ENCODE data around the gene PLOD3. TPM values are rescaled to one million over a fixed set of nuclear protein-coding genes. Genes with fewer than 3 reads are reported as not detected.

PLOD3 gene
- total and polyA plus RNA-seq, 5 donors from 2014 or later, result 13.8 to 35.4 (median 15.0) TPM

- peak within 1 kb of the TSS in 1 of 3 donors; percentile 87 for H3K27ac Mint-ChIP-seq
- DNase-seq, result no peak
These were observed 20.1 kb upstream of the PLOD3 start, which contains the start of gene CLDN15 for GRCh38 chr7:101237206-101238067. Gene CLDN15 (minus strand): TSS chr7:101237802. CDS start chr7:101237581, 221 bp downstream.

DNA sequence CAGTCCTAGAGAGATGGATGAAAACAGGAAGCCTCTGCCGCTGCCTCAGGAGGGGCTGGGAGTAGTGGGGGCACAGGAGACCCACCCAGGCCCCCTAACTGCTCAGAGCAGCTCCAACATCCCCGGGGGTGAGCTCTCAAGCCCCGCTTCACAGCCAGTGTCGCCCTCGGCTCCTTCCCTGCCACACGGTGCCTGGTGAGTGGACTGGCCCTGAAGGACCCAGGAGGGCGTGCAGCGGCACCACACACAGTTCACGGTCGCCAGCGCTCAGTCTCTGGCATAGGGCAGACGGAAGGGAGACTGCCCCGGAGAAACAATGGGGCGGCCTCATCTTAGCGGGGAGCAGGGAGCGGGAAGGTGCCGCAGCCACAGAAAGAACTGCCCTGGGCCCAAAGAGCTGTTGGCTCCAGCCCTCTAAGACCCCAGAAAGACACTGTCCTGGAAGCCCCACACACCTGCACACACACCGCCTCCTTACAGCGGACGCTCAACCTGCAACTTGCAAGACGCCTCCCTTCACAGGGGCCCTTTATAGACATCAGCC, 19.0 kb upstream of the PLOD3 start:
- Mint-ChIP-seq H3K4me3 (no peak overlapping the region), H3K36me3 (peaks cover 6% of the 10 kb centered on the region), H3K27ac (no peak overlapping the region), H3K4me1 (peaks cover 0 to 5% (median 0%) of the 10 kb centered on the region in 4 donors), H3K27me3 (no peaks in the 10 kb centered on the region), H3K9me3 (no peaks in the 10 kb centered on the region)
- Histone ChIP-seq H3K9me3 (ENCODE audit: control insufficient read depth in 2 of 2, low read length in 2 of 2) (no peaks in the 10 kb centered on the region), H3K27me3 (ENCODE audit: control insufficient read depth, insufficient read depth, low read length) (no peaks in the 10 kb centered on the region), H3K4me3 (ENCODE audit: low read depth, low read length) (no peak overlapping the region), H3K4me1 (ENCODE audit: control insufficient read depth, insufficient read depth, low read length, poor library complexity, severe bottlenecking) (no peaks in the 10 kb centered on the region), H3K36me3 (ENCODE audit: control insufficient read depth, insufficient read depth, low read length) (peaks cover 24% of the 10 kb centered on the region), H3K27ac (ENCODE audit: insufficient read depth, low read length, poor library complexity, severe bottlenecking) (no peak overlapping the region)
- ATAC-seq (ENCODE audit: low read depth in 2 of 2) (no peak), DNase-seq (no peak)

More at GRCh38 chr7:101237206-101238067, 20.1 kb upstream of the PLOD3 start, which contains the start of gene CLDN15:
- no peaks in the 10 kb centered on the region for H3K27me3 ChIP-seq (ENCODE audit: control insufficient read depth, insufficient read depth, low read length)
- no peak for ATAC-seq (ENCODE audit: low read depth in 2 of 2)
- no peaks in the 10 kb centered on the region for H3K27me3 Mint-ChIP-seq
- peaks cover 20% of the 10 kb centered on the region for H3K36me3 ChIP-seq (ENCODE audit: control insufficient read depth, insufficient read depth, low read length)
- no peak within 1 kb of the TSS for H3K27ac ChIP-seq (ENCODE audit: insufficient read depth, low read length, poor library complexity, severe bottlenecking)
- H3K9me3 ChIP-seq (ENCODE audit: control insufficient read depth in 2 of 2, low read length in 2 of 2), result no peaks in the 10 kb centered on the region
- H3K4me1 ChIP-seq (ENCODE audit: control insufficient read depth, insufficient read depth, low read length, poor library complexity, severe bottlenecking), result no peaks in the 10 kb centered on the region
- no peaks in the 10 kb centered on the region for H3K9me3 Mint-ChIP-seq
- H3K4me1 Mint-ChIP-seq, result peaks cover 0 to 7% (median 0%) of the 10 kb centered on the region in 4 donors
- H3K36me3 Mint-ChIP-seq, result peaks cover 6% of the 10 kb centered on the region
- peak within 1 kb of the TSS in 1 of 4 donors; percentile 54 for H3K4me3 Mint-ChIP-seq
- H3K4me3 ChIP-seq (ENCODE audit: low read depth, low read length), result no peak within 1 kb of the TSS

- no peak for DNase-seq
- H3K4me1 Mint-ChIP-seq, result peaks cover 0 to 6% (median 1%) of the 10 kb centered on the region in 4 donors
- Histone ChIP-seq H3K27ac (ENCODE audit: insufficient read depth, low read length, poor library complexity, severe bottlenecking) (no peak overlapping the region), H3K27me3 (ENCODE audit: control insufficient read depth, insufficient read depth, low read length) (no peaks in the 10 kb centered on the region), H3K4me1 (ENCODE audit: control insufficient read depth, insufficient read depth, low read length, poor library complexity, severe bottlenecking) (no peaks in the 10 kb centered on the region), H3K4me3 (ENCODE audit: low read depth, low read length) (no peak overlapping the region), H3K9me3 (ENCODE audit: control insufficient read depth in 2 of 2, low read length in 2 of 2) (no peaks in the 10 kb centered on the region), H3K36me3 (ENCODE audit: control insufficient read depth, insufficient read depth, low read length) (peaks cover 23% of the 10 kb centered on the region)
- no peaks in the 10 kb centered on the region for H3K9me3 Mint-ChIP-seq
- no peaks in the 10 kb centered on the region for H3K27me3 Mint-ChIP-seq
- H3K27ac Mint-ChIP-seq, result no peak overlapping the region
- H3K36me3 Mint-ChIP-seq, result peaks cover 4% of the 10 kb centered on the region
- H3K4me3 Mint-ChIP-seq, result no peak overlapping the region
- ATAC-seq (ENCODE audit: low read depth in 2 of 2), result no peak
These were observed 18.1 kb upstream of the PLOD3 start for GRCh38 chr7:101235522-101235921.

DNA sequence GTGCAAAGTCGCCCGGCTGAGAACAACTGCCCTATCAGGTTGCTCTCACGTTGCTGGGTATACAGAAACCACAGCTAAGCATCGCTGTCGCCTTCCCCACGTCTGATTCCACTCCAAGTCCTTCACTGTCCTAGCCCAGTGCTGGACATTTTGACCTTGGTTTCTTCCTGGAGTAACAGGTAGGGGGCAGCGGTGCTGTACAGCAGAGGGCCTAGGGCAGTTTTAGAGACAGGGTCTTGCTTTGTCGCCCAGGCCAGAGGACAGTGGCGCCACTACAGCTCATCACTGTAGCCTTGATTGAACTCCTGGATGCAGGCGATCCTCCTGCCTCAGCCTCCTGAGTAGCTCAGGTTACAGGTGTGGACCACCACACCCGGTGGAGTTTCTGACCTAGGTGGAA, 17.7 kb upstream of the PLOD3 start:
- Mint-ChIP-seq H3K4me1 (peaks cover 0 to 6% (median 2%) of the 10 kb centered on the region in 4 donors), H3K27me3 (no peaks in the 10 kb centered on the region), H3K36me3 (peaks cover 3% of the 10 kb centered on the region), H3K9me3 (no peaks in the 10 kb centered on the region), H3K4me3 (no peak overlapping the region), H3K27ac (peak overlapping the region in 1 of 3 donors; percentile 55)
- no peak for ATAC-seq (ENCODE audit: low read depth in 2 of 2)
- H3K27ac ChIP-seq (ENCODE audit: insufficient read depth, low read length, poor library complexity, severe bottlenecking), result no peak overlapping the region
- H3K4me3 ChIP-seq (ENCODE audit: low read depth, low read length), result no peak overlapping the region
- no peaks in the 10 kb centered on the region for H3K27me3 ChIP-seq (ENCODE audit: control insufficient read depth, insufficient read depth, low read length)
- H3K4me1 ChIP-seq (ENCODE audit: control insufficient read depth, insufficient read depth, low read length, poor library complexity, severe bottlenecking), result no peaks in the 10 kb centered on the region
- DNase-seq, result no peak
- H3K36me3 ChIP-seq (ENCODE audit: control insufficient read depth, insufficient read depth, low read length), result peaks cover 18% of the 10 kb centered on the region
- no peaks in the 10 kb centered on the region for H3K9me3 ChIP-seq (ENCODE audit: control insufficient read depth in 2 of 2, low read length in 2 of 2)

- Mint-ChIP-seq H3K4me1 (peaks cover 0 to 6% (median 2%) of the 10 kb centered on the region in 4 donors), H3K4me3 (no peak overlapping the region), H3K36me3 (peaks cover 3% of the 10 kb centered on the region), H3K27ac (peak overlapping the region in 1 of 3 donors; percentile 55), H3K9me3 (no peaks in the 10 kb centered on the region), H3K27me3 (no peaks in the 10 kb centered on the region)
- Histone ChIP-seq H3K36me3 (ENCODE audit: control insufficient read depth, insufficient read depth, low read length) (peaks cover 14% of the 10 kb centered on the region), H3K27ac (ENCODE audit: insufficient read depth, low read length, poor library complexity, severe bottlenecking) (no peak overlapping the region), H3K27me3 (ENCODE audit: control insufficient read depth, insufficient read depth, low read length) (no peaks in the 10 kb centered on the region), H3K9me3 (ENCODE audit: control insufficient read depth in 2 of 2, low read length in 2 of 2) (no peaks in the 10 kb centered on the region), H3K4me3 (ENCODE audit: low read depth, low read length) (no peak overlapping the region), H3K4me1 (ENCODE audit: control insufficient read depth, insufficient read depth, low read length, poor library complexity, severe bottlenecking) (no peaks in the 10 kb centered on the region)
- DNase-seq, result no peak
- ATAC-seq (ENCODE audit: low read depth in 2 of 2), result no peak
These were observed 17.3 kb upstream of the PLOD3 start for GRCh38 chr7:101234636-101235035.

- Mint-ChIP-seq H3K27me3 (no peaks in the 10 kb centered on the region), H3K27ac (peak overlapping the region in 1 of 3 donors; percentile 31), H3K9me3 (no peaks in the 10 kb centered on the region), H3K36me3 (peaks cover 6% of the 10 kb centered on the region), H3K4me1 (peaks cover 0 to 6% (median 2%) of the 10 kb centered on the region in 4 donors), H3K4me3 (no peak overlapping the region)
- Histone ChIP-seq H3K36me3 (ENCODE audit: control insufficient read depth, insufficient read depth, low read length) (peaks cover 8% of the 10 kb centered on the region), H3K27me3 (ENCODE audit: control insufficient read depth, insufficient read depth, low read length) (no peaks in the 10 kb centered on the region), H3K9me3 (ENCODE audit: control insufficient read depth in 2 of 2, low read length in 2 of 2) (no peaks in the 10 kb centered on the region), H3K4me3 (ENCODE audit: low read depth, low read length) (no peak overlapping the region), H3K4me1 (ENCODE audit: control insufficient read depth, insufficient read depth, low read length, poor library complexity, severe bottlenecking) (no peaks in the 10 kb centered on the region), H3K27ac (ENCODE audit: insufficient read depth, low read length, poor library complexity, severe bottlenecking) (no peak overlapping the region)
- no peak for DNase-seq
- no peak for ATAC-seq (ENCODE audit: low read depth in 2 of 2)
These were observed 16.6 kb upstream of the PLOD3 start for GRCh38 chr7:101233907-101234547.

DNA sequence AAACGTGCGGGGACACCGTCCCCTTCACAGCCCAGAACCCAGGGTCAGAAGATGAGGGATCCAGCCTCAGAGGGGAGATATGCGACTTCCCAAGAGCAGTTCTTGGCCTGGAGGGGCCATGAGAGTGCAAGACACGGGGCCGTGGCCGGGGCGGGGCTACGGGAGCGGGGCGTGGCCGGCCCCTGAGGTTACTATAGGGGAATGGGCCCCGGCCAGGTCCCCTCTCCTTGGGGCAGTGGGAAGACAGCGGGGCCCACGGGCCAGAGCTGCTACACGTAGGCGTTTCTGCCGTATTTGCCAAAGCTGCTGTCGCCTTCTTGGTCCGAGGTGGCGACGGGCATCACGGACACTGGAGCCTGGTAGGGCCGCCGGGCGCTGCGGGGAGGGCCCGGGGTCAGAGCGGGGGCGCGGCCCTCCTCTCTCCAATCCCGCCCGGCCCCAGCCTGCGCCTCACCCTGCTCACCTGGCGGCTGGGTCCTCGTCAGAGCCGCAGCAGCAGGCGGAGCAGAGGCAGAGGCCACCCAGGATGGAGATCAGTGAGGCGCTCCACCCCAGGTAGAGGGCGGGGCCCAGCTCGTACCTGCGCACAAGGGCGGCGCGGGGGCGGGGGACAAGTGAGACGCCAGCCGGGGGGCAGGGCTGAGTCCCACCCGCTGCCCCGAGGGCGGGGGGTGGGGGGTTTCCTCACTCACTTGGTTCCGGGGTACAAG, 14.9 kb upstream of the PLOD3 start:
- Mint-ChIP-seq H3K36me3 (peaks cover 7% of the 10 kb centered on the region), H3K27me3 (no peaks in the 10 kb centered on the region), H3K4me3 (no peak overlapping the region), H3K9me3 (no peaks in the 10 kb centered on the region), H3K4me1 (peaks cover 0 to 6% (median 2%) of the 10 kb centered on the region in 4 donors), H3K27ac (no peak overlapping the region)
- Histone ChIP-seq H3K4me1 (ENCODE audit: control insufficient read depth, insufficient read depth, low read length, poor library complexity, severe bottlenecking) (no peaks in the 10 kb centered on the region), H3K27me3 (ENCODE audit: control insufficient read depth, insufficient read depth, low read length) (no peaks in the 10 kb centered on the region), H3K9me3 (ENCODE audit: control insufficient read depth in 2 of 2, low read length in 2 of 2) (no peaks in the 10 kb centered on the region), H3K36me3 (ENCODE audit: control insufficient read depth, insufficient read depth, low read length) (peaks cover 7% of the 10 kb centered on the region), H3K27ac (ENCODE audit: insufficient read depth, low read length, poor library complexity, severe bottlenecking) (no peak overlapping the region), H3K4me3 (ENCODE audit: low read depth, low read length) (no peak overlapping the region)
- ATAC-seq (ENCODE audit: low read depth in 2 of 2), result no peak
- DNase-seq, result no peak

Data from CD4-positive, CD25-positive, alpha-beta regulatory T cell (primary cell).